HEK293 (cell line): Measurements from ENCODE around the gene MSTN.

ENCODE experiments used
- CTCF ChIA-PET: fragments of 350-600 bp; formaldehyde crosslinking; extraction: SDS; loops from one replicate; lab custom pipeline; 2021; ENCODE audit warnings: antibody characterized with exemption; lab: Yijun Ruan, JAX
- POLR2A ChIA-PET: fragments of 300-600 bp; formaldehyde crosslinking; extraction: SDS; loops from one replicate; lab custom pipeline; 2020; ENCODE audit warnings: antibody characterized with exemption, inconsistent platforms; lab: Yijun Ruan, JAX
- H3K27ac ChIP-seq: fragments of 200-500 bp; sonication (Bioruptor generic); 2 replicates; pipeline ENCODE4 v1.5.1; 2014; ENCODE audit warnings: low read depth, low read length, control low read depth, inconsistent platforms; ENCODE audit errors: extremely low read depth
- H3K36me3 ChIP-seq, 2 experiments: fragments of 200-500 bp in 1 of 2; sonication (Bioruptor generic) in 1 of 2; 1 replicate in 1 of 2; 2 replicates in 1 of 2; pipeline ENCODE4 v1.5.1; 2014 to 2017; ENCODE audit warnings: inconsistent platforms in 2 of 2, low read length in 2 of 2; ENCODE audit not compliant: control insufficient read depth in 2 of 2, insufficient read depth in 1 of 2
- H3K4me1 ChIP-seq: fragments of 200-500 bp; sonication (Bioruptor generic); 2 replicates; pipeline ENCODE4 v1.5.1; 2014; ENCODE audit warnings: mild to moderate bottlenecking, low read length, inconsistent platforms; ENCODE audit not compliant: control insufficient read depth, insufficient read depth
- H3K4me3 ChIP-seq: 2 replicates; pipeline ENCODE4 v1.5.1; 2011; ENCODE audit warnings: low read depth, mild to moderate bottlenecking, control low read depth, low read length, moderate library complexity
- H3K9me3 ChIP-seq: fragments of 200-500 bp; sonication (Bioruptor generic); 2 replicates; pipeline ENCODE4 v1.5.1; 2014; ENCODE audit warnings: low read depth, low read length, inconsistent platforms; ENCODE audit not compliant: control insufficient read depth, insufficient read depth
- GLI2 ChIP-seq: fragments of 450-650 bp; formaldehyde crosslinking; IDR thresholded peaks from 2 replicates; pipeline ENCODE4; 2017; ENCODE audit warnings: missing biosample characterization, missing genetic modification characterization, low read depth, borderline replicate concordance
- GLI4 ChIP-seq: fragments of 450-650 bp; formaldehyde crosslinking; IDR thresholded peaks from 2 replicates; pipeline ENCODE4 v1.5.1; 2016; ENCODE audit warnings: missing biosample characterization, missing genetic modification characterization
- HOXC10 ChIP-seq: sonication (generic); formaldehyde crosslinking; IDR thresholded peaks from 2 replicates; pipeline ENCODE4 v1.8.1; 2023; ENCODE audit warnings: mild to moderate bottlenecking, missing genetic modification reagents
- KLF17 ChIP-seq: fragments of 450-650 bp; formaldehyde crosslinking; IDR thresholded peaks from 2 replicates; pipeline ENCODE4 v1.5.1; 2016; ENCODE audit warnings: missing biosample characterization, missing genetic modification characterization
- KLF8 ChIP-seq: fragments of 450-650 bp; formaldehyde crosslinking; IDR thresholded peaks from 2 replicates; pipeline ENCODE4 v1.5.1; 2016; ENCODE audit warnings: missing biosample characterization, missing genetic modification characterization
- REPIN1 ChIP-seq: fragments of 450-650 bp; formaldehyde crosslinking; IDR thresholded peaks from 2 replicates; pipeline ENCODE4 v1.5.1; 2017; ENCODE audit warnings: missing biosample characterization, missing genetic modification characterization, low read depth
- SP7 ChIP-seq: fragments of 450-650 bp; formaldehyde crosslinking; IDR thresholded peaks from 2 replicates; pipeline ENCODE4 v1.5.1; 2016; ENCODE audit warnings: missing biosample characterization, missing genetic modification characterization
- ZBTB1 ChIP-seq: fragments of 450-650 bp; formaldehyde crosslinking; IDR thresholded peaks from 2 replicates; pipeline ENCODE4 v1.5.1; 2016; ENCODE audit warnings: missing biosample characterization, missing genetic modification characterization
- ZBTB21 ChIP-seq: fragments of 450-650 bp; formaldehyde crosslinking; IDR thresholded peaks from 2 replicates; pipeline ENCODE4 v1.5.1; 2017; ENCODE audit warnings: missing biosample characterization, missing genetic modification characterization
- ZBTB49 ChIP-seq: fragments of 450-650 bp; formaldehyde crosslinking; IDR thresholded peaks from 2 replicates; pipeline ENCODE4 v1.5.1; 2016; ENCODE audit warnings: missing biosample characterization, missing genetic modification characterization, low read depth
- ZFHX2 ChIP-seq: fragments of 450-650 bp; formaldehyde crosslinking; conservative IDR thresholded peaks from 2 replicates; pipeline ENCODE4 v1.5.1; 2016; ENCODE audit warnings: missing biosample characterization, missing genetic modification characterization
- ZIC2 ChIP-seq: fragments of 450-650 bp; formaldehyde crosslinking; IDR thresholded peaks from 2 replicates; pipeline ENCODE4 v1.5.1; 2016; ENCODE audit warnings: missing biosample characterization, missing genetic modification characterization
- ZNF132 ChIP-seq: fragments of 450-650 bp; formaldehyde crosslinking; IDR thresholded peaks from 2 replicates; pipeline ENCODE4 v1.5.1; 2017; ENCODE audit warnings: missing biosample characterization, missing genetic modification characterization, borderline replicate concordance
- ZNF18 ChIP-seq: fragments of 450-650 bp; formaldehyde crosslinking; IDR thresholded peaks from 2 replicates; pipeline ENCODE4 v1.5.1; 2016; ENCODE audit warnings: missing biosample characterization, missing genetic modification characterization
- ZNF202 ChIP-seq: fragments of 450-650 bp; formaldehyde crosslinking; IDR thresholded peaks from 2 replicates; pipeline ENCODE4 v1.5.1; 2016; ENCODE audit warnings: missing biosample characterization, missing genetic modification characterization, borderline replicate concordance
- ZNF211 ChIP-seq: fragments of 450-650 bp; formaldehyde crosslinking; IDR thresholded peaks from 2 replicates; pipeline ENCODE4 v1.5.1; 2016; ENCODE audit warnings: low read depth, missing biosample characterization, missing genetic modification characterization
- ZNF26 ChIP-seq: fragments of 450-650 bp; formaldehyde crosslinking; IDR thresholded peaks from 2 replicates; pipeline ENCODE4 v1.5.1; 2016; ENCODE audit warnings: missing biosample characterization, missing genetic modification characterization
- ZNF350 ChIP-seq: fragments of 450-650 bp; formaldehyde crosslinking; IDR thresholded peaks from 2 replicates; pipeline ENCODE4 v1.5.0; 2017; ENCODE audit warnings: missing biosample characterization, mild to moderate bottlenecking, missing genetic modification characterization
- ZNF394 ChIP-seq: fragments of 450-650 bp; formaldehyde crosslinking; IDR thresholded peaks from 2 replicates; pipeline ENCODE4 v1.5.1; 2016; ENCODE audit warnings: missing biosample characterization, missing genetic modification characterization, mild to moderate bottlenecking, moderate library complexity, borderline replicate concordance
- ZNF529 ChIP-seq: fragments of 450-650 bp; formaldehyde crosslinking; IDR thresholded peaks from 2 replicates; pipeline ENCODE4 v1.5.1; 2017; ENCODE audit warnings: missing genetic modification characterization, missing biosample characterization; ENCODE audit not compliant: insufficient replicate concordance
- ZNF596 ChIP-seq: fragments of 450-650 bp; IDR thresholded peaks from 2 replicates; pipeline ENCODE4 v1.5.0; 2018; ENCODE audit warnings: missing biosample characterization, mild to moderate bottlenecking, missing genetic modification characterization, moderate library complexity
- ZNF792 ChIP-seq: fragments of 450-650 bp; formaldehyde crosslinking; IDR thresholded peaks from 2 replicates; pipeline ENCODE4 v1.5.1; 2016; ENCODE audit warnings: missing biosample characterization, missing genetic modification characterization
- ZSCAN4 ChIP-seq: fragments of 450-650 bp; formaldehyde crosslinking; IDR thresholded peaks from 2 replicates; pipeline ENCODE4 v1.5.1; 2017; ENCODE audit warnings: missing biosample characterization, missing genetic modification characterization
- ZXDB ChIP-seq: fragments of 450-650 bp; formaldehyde crosslinking; IDR thresholded peaks from 2 replicates; pipeline ENCODE4 v1.5.1; 2016; ENCODE audit warnings: missing biosample characterization, missing genetic modification characterization

Gene MSTN

GRCh38 chr2:190068764-190069163, 6.2 kb upstream of the MSTN start:
- no peak overlapping the region for H3K27ac ChIP-seq
- TF ChIP-seq ZNF529 = no peak
- no peak for TF ChIP-seq GLI4
- peak; percentile 59 for TF ChIP-seq ZSCAN4 (tag by site-specific recombination)
- no peak for TF ChIP-seq ZNF596 (tag by site-specific recombination)
- TF ChIP-seq, all 188 proteins: peak for 1
- CTCF ChIA-PET = interaction anchor here (0.6 to 1.6 kb wide), 4 partner anchors 20 to 408 kb away, joined by 3 to 4 read pairs (median 4); no protein-coding TSS in a partner anchor
- Histone ChIP-seq H3K4me3 (no peak overlapping the region), H3K9me3 (no peaks in the 10 kb centered on the region), H3K36me3 (no peaks in the 10 kb centered on the region), H3K4me1 (no peaks in the 10 kb centered on the region)
- POLR2A ChIA-PET = no interaction called here

- CTCF ChIA-PET = interaction anchor here (0.6 to 1.3 kb wide), 2 partner anchors 267 to 887 kb away, joined by 3 read pairs; no protein-coding TSS in a partner anchor
- POLR2A ChIA-PET = no interaction called here
Observed at GRCh38 chr2:190065839-190066238, 3.3 kb upstream of the MSTN start.

More at GRCh38 chr2:190065839-190066238, 3.3 kb upstream of the MSTN start:
- no peak overlapping the region for H3K4me3 ChIP-seq
- H3K4me1 ChIP-seq = no peaks in the 10 kb centered on the region
- no peak for TF ChIP-seq ZNF132 (tag by site-specific recombination)
- TF ChIP-seq HOXC10 (CRISPR knock-in tag) = no peak
- TF ChIP-seq ZBTB49 (tag by site-specific recombination) = no peak
- TF ChIP-seq ZIC2 (tag by site-specific recombination) = no peak
- no peak for TF ChIP-seq KLF8 (tag by site-specific recombination)
- no peak for TF ChIP-seq ZNF18 (tag by site-specific recombination)
- no peak for TF ChIP-seq ZBTB1 (tag by site-specific recombination)
- TF ChIP-seq ZNF394 (tag by site-specific recombination) = no peak
- TF ChIP-seq ZNF202 (tag by site-specific recombination) = no peak
- no peak for TF ChIP-seq ZNF350
- TF ChIP-seq ZXDB (tag by site-specific recombination) = no peak
- TF ChIP-seq ZNF211 (tag by site-specific recombination) = no peak
- no peak for TF ChIP-seq ZBTB21 (tag by site-specific recombination)
- no peak for TF ChIP-seq REPIN1 (tag by site-specific recombination)
- no peak for TF ChIP-seq ZFHX2 (tag by site-specific recombination)
- no peak for TF ChIP-seq ZNF792 (tag by site-specific recombination)
- TF ChIP-seq GLI2 (tag by site-specific recombination) = no peak
- TF ChIP-seq ZNF26 (tag by site-specific recombination) = no peak
- TF ChIP-seq SP7 (tag by site-specific recombination) = no peak
- TF ChIP-seq KLF17 (tag by site-specific recombination) = no peak
- no peaks in the 10 kb centered on the region for H3K36me3 ChIP-seq
- H3K9me3 ChIP-seq = no peaks in the 10 kb centered on the region
- no peak overlapping the region for H3K27ac ChIP-seq
